ENCODE results near the gene HPSE2. TPM values are rescaled to one million over a fixed set of nuclear protein-coding genes. Genes with fewer than 3 reads are reported as not detected.

HPSE2 gene
- polyA plus RNA-seq, 1 of the 3 experiments (the other 2 are of a cell fraction), result not detected

GRCh38 chr10:98800263-98800662, 435.4 kb downstream of the HPSE2 start:
- no peaks in the 10 kb centered on the region for H4K20me1 ChIP-seq (ENCODE audit: insufficient read depth)
- no peaks in the 10 kb centered on the region for H3K4me1 ChIP-seq (ENCODE audit: control insufficient read depth in 1 of 2, insufficient read depth in 2 of 2, low read depth in 1 of 2, low read length in 1 of 2)
- ChIA-PET POLR2A (no interaction called here), CTCF (no interaction called here)
- no peaks in the 10 kb centered on the region for H3K9me2 ChIP-seq
- no peak overlapping the region for H3K4me3 ChIP-seq (ENCODE audit: low read depth in 2 of 2, low read length in 1 of 2)
- H3K9me3 ChIP-seq, result no peaks in the 10 kb centered on the region
- no peak for TF ChIP-seq FOXM1 (IDR thresholded peaks at IDR 0.05; ENCODE audit: low read depth)
- no peak for TF ChIP-seq FOSL2 (IDR thresholded peaks at IDR 0.05; ENCODE audit: borderline replicate concordance, low read depth)
- no peak for TF ChIP-seq USF1 (IDR thresholded peaks at IDR 0.05; ENCODE audit: borderline replicate concordance, low read depth)
- TF ChIP-seq, protein P1, sequence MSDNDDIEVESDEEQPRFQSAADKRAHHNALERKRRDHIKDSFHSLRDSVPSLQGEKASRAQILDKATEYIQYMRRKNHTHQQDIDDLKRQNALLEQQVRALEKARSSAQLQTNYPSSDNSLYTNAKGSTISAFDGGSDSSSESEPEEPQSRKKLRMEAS (IDR thresholded peaks at IDR 0.05; ENCODE audit: low read depth), result no peak
- no peak for TF ChIP-seq TCF12 (IDR thresholded peaks at IDR 0.05)
- no peak for TF ChIP-seq RAD21 (IDR thresholded peaks at IDR 0.05; ENCODE audit: low read length)
- TF ChIP-seq, protein P2, sequence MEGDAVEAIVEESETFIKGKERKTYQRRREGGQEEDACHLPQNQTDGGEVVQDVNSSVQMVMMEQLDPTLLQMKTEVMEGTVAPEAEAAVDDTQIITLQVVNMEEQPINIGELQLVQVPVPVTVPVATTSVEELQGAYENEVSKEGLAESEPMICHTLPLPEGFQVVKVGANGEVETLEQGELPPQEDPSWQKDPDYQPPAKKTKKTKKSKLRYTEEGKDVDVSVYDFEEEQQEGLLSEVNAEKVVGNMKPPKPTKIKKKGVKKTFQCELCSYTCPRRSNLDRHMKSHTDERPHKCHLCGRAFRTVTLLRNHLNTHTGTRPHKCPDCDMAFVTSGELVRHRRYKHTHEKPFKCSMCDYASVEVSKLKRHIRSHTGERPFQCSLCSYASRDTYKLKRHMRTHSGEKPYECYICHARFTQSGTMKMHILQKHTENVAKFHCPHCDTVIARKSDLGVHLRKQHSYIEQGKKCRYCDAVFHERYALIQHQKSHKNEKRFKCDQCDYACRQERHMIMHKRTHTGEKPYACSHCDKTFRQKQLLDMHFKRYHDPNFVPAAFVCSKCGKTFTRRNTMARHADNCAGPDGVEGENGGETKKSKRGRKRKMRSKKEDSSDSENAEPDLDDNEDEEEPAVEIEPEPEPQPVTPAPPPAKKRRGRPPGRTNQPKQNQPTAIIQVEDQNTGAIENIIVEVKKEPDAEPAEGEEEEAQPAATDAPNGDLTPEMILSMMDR (IDR thresholded peaks at IDR 0.05), result no peak
- TF ChIP-seq TAF1 (IDR thresholded peaks at IDR 0.05; ENCODE audit: borderline replicate concordance, low read depth, low read length), result no peak
- TF ChIP-seq EZH2phosphoT487 (IDR thresholded peaks at IDR 0.05; ENCODE audit: borderline replicate concordance, low read depth), result no peak
- no peak for TF ChIP-seq NFIC (IDR thresholded peaks at IDR 0.05; ENCODE audit: borderline replicate concordance)
- TF ChIP-seq SMC3 (IDR thresholded peaks at IDR 0.05; ENCODE audit: low read depth, low read length), result no peak
- no peak for TF ChIP-seq YY1 (IDR thresholded peaks at IDR 0.05; ENCODE audit: low read depth)
- no peak for TF ChIP-seq GABPA (IDR thresholded peaks at IDR 0.05; ENCODE audit: low read depth)
- TF ChIP-seq RCOR1 (IDR thresholded peaks at IDR 0.05; ENCODE audit: low read length), result no peak
- TF ChIP-seq, protein P3, sequence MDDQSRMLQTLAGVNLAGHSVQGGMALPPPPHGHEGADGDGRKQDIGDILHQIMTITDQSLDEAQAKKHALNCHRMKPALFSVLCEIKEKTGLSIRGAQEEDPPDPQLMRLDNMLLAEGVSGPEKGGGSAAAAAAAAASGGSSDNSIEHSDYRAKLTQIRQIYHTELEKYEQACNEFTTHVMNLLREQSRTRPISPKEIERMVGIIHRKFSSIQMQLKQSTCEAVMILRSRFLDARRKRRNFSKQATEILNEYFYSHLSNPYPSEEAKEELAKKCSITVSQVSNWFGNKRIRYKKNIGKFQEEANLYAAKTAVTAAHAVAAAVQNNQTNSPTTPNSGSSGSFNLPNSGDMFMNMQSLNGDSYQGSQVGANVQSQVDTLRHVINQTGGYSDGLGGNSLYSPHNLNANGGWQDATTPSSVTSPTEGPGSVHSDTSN (IDR thresholded peaks at IDR 0.05), result no peak
- no peak for TF ChIP-seq ELF1 (IDR thresholded peaks at IDR 0.05)
- no peaks in the 10 kb centered on the region for H3F3A ChIP-seq (replicated peaks; ENCODE audit: insufficient read depth)
- H3K36me3 ChIP-seq (replicated peaks in 1 of 2; ENCODE audit: control insufficient read depth in 1 of 2, insufficient read depth in 2 of 2, low read length in 1 of 2), result no peaks in the 10 kb centered on the region
- no peak overlapping the region for H3K4me2 ChIP-seq
- no peaks in the 10 kb centered on the region for H3K79me2 ChIP-seq (ENCODE audit: insufficient read depth)
- no peak for DNase-seq
- no peaks in the 10 kb centered on the region for H3K27me3 ChIP-seq (ENCODE audit: insufficient read depth)
- H3K27ac ChIP-seq (ENCODE audit: low read depth in 2 of 2, low read length in 1 of 2), result no peak overlapping the region
- H3K9ac ChIP-seq, result no peak overlapping the region
- H2AFZ ChIP-seq (ENCODE audit: low read depth), result no peak overlapping the region

DNA sequence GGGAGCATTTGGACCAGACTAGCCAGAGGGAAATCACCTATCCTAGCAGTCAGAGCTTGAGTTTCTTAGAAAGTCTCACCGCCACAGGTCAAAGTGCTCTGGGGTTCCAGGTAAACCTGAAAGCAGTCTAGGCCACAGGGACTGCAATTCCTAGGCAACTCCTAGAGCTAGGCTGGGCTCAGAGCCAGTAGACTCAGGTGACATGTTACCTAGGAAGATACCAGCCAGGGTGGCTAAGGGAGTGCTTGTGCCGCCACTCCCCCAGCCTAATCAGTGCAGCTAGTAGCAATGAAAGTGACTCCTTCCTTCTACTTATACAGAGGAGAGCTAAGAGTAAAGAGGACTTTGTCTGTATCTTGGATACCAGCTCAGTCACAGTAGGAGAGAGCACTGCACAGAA, 440.2 kb downstream of the HPSE2 start:
- no peak overlapping the region for H3K4me3 ChIP-seq (ENCODE audit: low read depth in 2 of 2, low read length in 1 of 2)
- no peaks in the 10 kb centered on the region for H4K20me1 ChIP-seq (ENCODE audit: insufficient read depth)
- H3K36me3 ChIP-seq (replicated peaks in 1 of 2; ENCODE audit: control insufficient read depth in 1 of 2, insufficient read depth in 2 of 2, low read length in 1 of 2), result no peaks in the 10 kb centered on the region
- DNase-seq, result no peak
- no peaks in the 10 kb centered on the region for H3F3A ChIP-seq (replicated peaks; ENCODE audit: insufficient read depth)
- H3K27ac ChIP-seq (ENCODE audit: low read depth in 2 of 2, low read length in 1 of 2), result no peak overlapping the region
- no peaks in the 10 kb centered on the region for H3K9me2 ChIP-seq
- H3K9ac ChIP-seq, result no peak overlapping the region
- H2AFZ ChIP-seq (ENCODE audit: low read depth), result no peak overlapping the region
- H3K9me3 ChIP-seq, result no peaks in the 10 kb centered on the region
- H3K79me2 ChIP-seq (ENCODE audit: insufficient read depth), result no peaks in the 10 kb centered on the region
- 13% methylated on average over 1 of the region's 2 CpGs for WGBS (ENCODE audit: low lambda C conversion rate)
- H3K27me3 ChIP-seq (ENCODE audit: insufficient read depth), result no peaks in the 10 kb centered on the region
- POLR2A ChIA-PET, result no interaction called here
- no peak overlapping the region for H3K4me2 ChIP-seq
- H3K4me1 ChIP-seq (ENCODE audit: control insufficient read depth in 1 of 2, insufficient read depth in 2 of 2, low read depth in 1 of 2, low read length in 1 of 2), result no peaks in the 10 kb centered on the region
- CTCF ChIA-PET, result interaction anchor here (1.0 to 1.2 kb wide), 3 partner anchors 19 to 376 kb away, joined by 3 to 5 read pairs (median 3); no protein-coding TSS in a partner anchor
- TF ChIP-seq NRF1 (IDR thresholded peaks at IDR 0.05; ENCODE audit: low read depth, low read length) (no peak), YY1 (IDR thresholded peaks at IDR 0.05; ENCODE audit: low read depth) (no peak), GABPA (IDR thresholded peaks at IDR 0.05; ENCODE audit: low read depth) (no peak), EP300 (IDR thresholded peaks at IDR 0.05; ENCODE audit: borderline replicate concordance in 1 of 2, low read depth in 1 of 2, low read length in 1 of 2) (no peak), FOXJ3 (CRISPR knock-in tag; IDR thresholded peaks at IDR 0.05) (no peak), EZH2phosphoT487 (IDR thresholded peaks at IDR 0.05; ENCODE audit: borderline replicate concordance, low read depth) (no peak), TAF1 (IDR thresholded peaks at IDR 0.05; ENCODE audit: borderline replicate concordance, low read depth, low read length) (no peak), MEF2A (IDR thresholded peaks at IDR 0.05; ENCODE audit: borderline replicate concordance, low read depth) (no peak), TEAD4 (IDR thresholded peaks at IDR 0.05; ENCODE audit: borderline replicate concordance, insufficient read depth) (no peak)
- TF ChIP-seq, protein P4, sequence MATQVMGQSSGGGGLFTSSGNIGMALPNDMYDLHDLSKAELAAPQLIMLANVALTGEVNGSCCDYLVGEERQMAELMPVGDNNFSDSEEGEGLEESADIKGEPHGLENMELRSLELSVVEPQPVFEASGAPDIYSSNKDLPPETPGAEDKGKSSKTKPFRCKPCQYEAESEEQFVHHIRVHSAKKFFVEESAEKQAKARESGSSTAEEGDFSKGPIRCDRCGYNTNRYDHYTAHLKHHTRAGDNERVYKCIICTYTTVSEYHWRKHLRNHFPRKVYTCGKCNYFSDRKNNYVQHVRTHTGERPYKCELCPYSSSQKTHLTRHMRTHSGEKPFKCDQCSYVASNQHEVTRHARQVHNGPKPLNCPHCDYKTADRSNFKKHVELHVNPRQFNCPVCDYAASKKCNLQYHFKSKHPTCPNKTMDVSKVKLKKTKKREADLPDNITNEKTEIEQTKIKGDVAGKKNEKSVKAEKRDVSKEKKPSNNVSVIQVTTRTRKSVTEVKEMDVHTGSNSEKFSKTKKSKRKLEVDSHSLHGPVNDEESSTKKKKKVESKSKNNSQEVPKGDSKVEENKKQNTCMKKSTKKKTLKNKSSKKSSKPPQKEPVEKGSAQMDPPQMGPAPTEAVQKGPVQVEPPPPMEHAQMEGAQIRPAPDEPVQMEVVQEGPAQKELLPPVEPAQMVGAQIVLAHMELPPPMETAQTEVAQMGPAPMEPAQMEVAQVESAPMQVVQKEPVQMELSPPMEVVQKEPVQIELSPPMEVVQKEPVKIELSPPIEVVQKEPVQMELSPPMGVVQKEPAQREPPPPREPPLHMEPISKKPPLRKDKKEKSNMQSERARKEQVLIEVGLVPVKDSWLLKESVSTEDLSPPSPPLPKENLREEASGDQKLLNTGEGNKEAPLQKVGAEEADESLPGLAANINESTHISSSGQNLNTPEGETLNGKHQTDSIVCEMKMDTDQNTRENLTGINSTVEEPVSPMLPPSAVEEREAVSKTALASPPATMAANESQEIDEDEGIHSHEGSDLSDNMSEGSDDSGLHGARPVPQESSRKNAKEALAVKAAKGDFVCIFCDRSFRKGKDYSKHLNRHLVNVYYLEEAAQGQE (IDR thresholded peaks at IDR 0.05; ENCODE audit: low read depth, low read length), result no peak

All from SK-N-SH (cell line).